AG08395 (cell line): Measurements from ENCODE around the gene THUMPD1.
"Not testable (repeated sequence)": the region's sequence is repeated elsewhere in the genome, so short reads cannot be mapped to it uniquely, and the experiment has no call there.

Source experiments
- DNase-seq: peaks from one replicate; pipeline ENCODE4 v3.0.0; 2012; ENCODE audit warnings: mixed read lengths, low spot score

The THUMPD1 gene

DNA sequence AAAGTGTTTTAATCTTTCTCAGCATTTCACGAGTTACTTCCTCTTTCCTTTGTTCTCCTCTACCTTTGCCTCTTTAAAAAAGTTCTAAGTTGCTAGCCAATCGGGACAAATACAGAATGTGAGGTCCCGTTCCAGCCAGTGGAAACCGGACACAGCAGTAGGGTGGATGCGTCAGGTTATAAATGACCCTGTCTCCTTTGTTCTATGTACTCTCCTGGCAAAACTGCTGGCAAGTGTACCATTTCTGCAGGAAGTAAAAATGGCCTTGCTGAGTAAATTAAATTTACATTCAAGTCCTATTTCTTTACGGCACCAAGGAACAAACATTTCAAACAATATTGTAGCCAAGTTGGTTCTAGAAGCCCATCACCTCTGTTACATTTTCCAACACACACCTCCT is 47.5 kb downstream of the THUMPD1 start:
- not testable (repeated sequence) for DNase-seq

DNA sequence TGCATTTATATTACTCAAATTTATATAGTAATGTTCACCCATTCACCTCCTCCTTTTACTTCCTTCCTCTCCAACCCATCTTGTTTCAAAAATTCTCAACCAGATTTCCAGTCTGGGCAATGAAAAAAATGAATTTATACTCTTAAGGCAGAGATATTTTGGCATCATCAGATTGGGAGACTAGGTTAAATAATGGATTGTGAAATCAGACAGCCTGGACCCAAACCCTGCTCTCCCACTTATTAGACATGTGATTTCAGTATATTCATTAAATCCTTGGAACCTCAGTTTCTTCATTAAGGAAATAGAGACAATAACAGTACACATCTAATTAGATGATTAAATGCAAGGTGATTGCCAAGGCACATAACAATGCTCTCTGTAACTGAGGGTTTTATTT is 52.0 kb downstream of the THUMPD1 start:
- no peak for DNase-seq

DNA sequence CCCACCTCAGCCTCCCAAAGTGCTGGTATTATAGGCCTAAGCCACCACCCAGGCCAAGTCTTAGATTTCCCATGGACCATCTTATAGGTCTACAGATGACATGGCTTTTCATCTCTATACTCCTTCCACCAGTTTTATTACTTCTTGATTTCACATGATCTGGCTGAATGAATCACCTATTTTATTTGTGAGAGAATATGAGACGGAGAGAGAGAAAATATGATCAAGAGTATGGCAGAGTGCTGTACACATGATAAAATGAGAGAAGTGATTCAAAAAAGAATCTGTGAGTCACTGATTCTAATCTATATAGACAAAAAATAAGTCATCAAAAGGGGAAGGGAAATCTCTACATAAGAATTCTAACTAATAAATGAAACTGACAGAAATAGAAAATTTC is 57.8 kb downstream of the THUMPD1 start:
- no peak for DNase-seq
